ENCODE results near the gene PARP12.

PARP12 gene

DNA sequence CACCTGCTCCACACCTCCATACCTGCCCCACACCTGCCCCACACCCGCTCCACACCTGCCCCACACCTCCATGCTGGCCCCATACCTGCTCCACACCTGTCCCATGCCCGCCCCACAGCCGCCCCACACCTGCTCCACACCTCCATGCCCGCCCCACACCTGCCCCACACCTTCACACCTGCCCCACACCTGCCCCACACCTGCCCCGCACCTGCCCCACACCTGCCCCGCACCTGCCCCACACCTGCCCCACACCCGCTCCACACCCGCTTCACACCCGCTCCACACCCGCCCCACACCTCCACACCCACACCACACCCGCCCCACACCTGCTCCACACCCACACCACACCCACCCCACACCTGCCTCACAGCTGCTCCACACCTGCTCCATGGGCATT lies 53.0 kb downstream of the PARP12 start:
- Histone ChIP-seq H3K79me2 (ENCODE audit: insufficient read depth, low read length) (no peaks in the 10 kb centered on the region), H2AFZ (ENCODE audit: low read length) (no peak overlapping the region), H3K27me3 (ENCODE audit: insufficient read depth, low read length) (no peaks in the 10 kb centered on the region; the same call in 1 of the 2 replicates), H3K27ac (ENCODE audit: low read depth, low read length, poor library complexity, severe bottlenecking) (no peak overlapping the region), H3K9me3 (ENCODE audit: low read length) (no peaks in the 10 kb centered on the region), H3K4me2 (ENCODE audit: low read length) (no peak overlapping the region), H3K4me3 (ENCODE audit: low read depth, low read length, poor library complexity, severe bottlenecking) (no peak overlapping the region), H3K36me3 (ENCODE audit: insufficient read depth, low read length) (no peaks in the 10 kb centered on the region), H4K20me1 (ENCODE audit: insufficient read depth, low read length) (no peaks in the 10 kb centered on the region), H3K9me2 (ENCODE audit: low read depth, low read length) (no peaks in the 10 kb centered on the region), H3K9ac (ENCODE audit: low read length) (no peak overlapping the region), H3F3A (ENCODE audit: insufficient read depth, low read length) (no peaks in the 10 kb centered on the region), H3K4me1 (ENCODE audit: insufficient read depth, low read length, severe bottlenecking) (no peaks in the 10 kb centered on the region)
- TF ChIP-seq, protein P1, sequence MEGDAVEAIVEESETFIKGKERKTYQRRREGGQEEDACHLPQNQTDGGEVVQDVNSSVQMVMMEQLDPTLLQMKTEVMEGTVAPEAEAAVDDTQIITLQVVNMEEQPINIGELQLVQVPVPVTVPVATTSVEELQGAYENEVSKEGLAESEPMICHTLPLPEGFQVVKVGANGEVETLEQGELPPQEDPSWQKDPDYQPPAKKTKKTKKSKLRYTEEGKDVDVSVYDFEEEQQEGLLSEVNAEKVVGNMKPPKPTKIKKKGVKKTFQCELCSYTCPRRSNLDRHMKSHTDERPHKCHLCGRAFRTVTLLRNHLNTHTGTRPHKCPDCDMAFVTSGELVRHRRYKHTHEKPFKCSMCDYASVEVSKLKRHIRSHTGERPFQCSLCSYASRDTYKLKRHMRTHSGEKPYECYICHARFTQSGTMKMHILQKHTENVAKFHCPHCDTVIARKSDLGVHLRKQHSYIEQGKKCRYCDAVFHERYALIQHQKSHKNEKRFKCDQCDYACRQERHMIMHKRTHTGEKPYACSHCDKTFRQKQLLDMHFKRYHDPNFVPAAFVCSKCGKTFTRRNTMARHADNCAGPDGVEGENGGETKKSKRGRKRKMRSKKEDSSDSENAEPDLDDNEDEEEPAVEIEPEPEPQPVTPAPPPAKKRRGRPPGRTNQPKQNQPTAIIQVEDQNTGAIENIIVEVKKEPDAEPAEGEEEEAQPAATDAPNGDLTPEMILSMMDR (IDR thresholded peaks at IDR 0.05; ENCODE audit: low read length), result no peak
- no peak for TF ChIP-seq EZH2 (IDR thresholded peaks at IDR 0.05; ENCODE audit: borderline replicate concordance, low read length)

DNA sequence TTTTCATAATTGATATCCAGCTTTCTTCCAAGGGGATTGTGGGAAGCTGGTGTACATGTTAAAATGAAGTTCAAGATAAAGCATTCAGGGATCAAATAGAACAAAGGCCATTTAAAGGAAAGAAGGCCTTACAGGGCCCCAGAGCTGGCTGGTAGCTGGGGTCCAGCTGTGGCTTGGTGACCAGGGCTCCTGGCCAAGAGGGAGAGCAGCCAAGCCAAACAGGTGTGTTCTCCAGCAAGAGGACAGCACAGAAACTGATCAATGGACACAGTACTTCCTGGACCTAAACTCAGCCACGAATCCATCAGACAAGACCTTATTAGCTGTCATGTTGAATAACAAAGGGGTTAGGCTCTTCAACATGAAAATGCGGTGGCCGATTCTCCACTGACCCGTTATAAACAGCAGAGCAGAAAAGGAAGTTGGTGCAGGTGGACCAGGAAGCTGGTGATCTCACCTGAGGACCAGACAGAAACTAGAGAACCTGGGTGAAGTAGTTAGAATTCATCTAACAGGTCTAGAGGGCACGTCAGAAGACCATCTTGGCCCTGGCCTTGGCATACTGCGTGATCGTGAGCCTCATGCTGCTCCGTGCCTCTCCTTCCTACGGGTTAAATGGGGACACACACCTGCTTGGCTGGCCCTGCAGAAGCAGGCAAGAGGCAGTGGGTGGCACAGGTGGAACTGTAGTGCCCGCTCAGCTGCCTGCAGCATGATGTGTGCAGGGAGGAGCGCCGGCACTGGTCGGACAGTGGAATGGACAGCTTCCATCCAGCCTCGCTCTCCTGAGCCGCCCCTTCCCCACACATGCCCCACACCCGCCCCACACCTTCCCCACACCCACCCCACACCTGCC lies 53.8 kb downstream of the PARP12 start:
- Histone ChIP-seq H3K27ac (ENCODE audit: low read depth, low read length, poor library complexity, severe bottlenecking) (no peak overlapping the region), H2AFZ (ENCODE audit: low read length) (no peak overlapping the region), H3K9ac (ENCODE audit: low read length) (no peak overlapping the region), H3K9me3 (ENCODE audit: low read length) (no peaks in the 10 kb centered on the region), H3K4me1 (ENCODE audit: insufficient read depth, low read length, severe bottlenecking) (no peaks in the 10 kb centered on the region), H3K9me2 (ENCODE audit: low read depth, low read length) (no peaks in the 10 kb centered on the region), H3K79me2 (ENCODE audit: insufficient read depth, low read length) (no peaks in the 10 kb centered on the region), H4K20me1 (ENCODE audit: insufficient read depth, low read length) (no peaks in the 10 kb centered on the region), H3K36me3 (ENCODE audit: insufficient read depth, low read length) (no peaks in the 10 kb centered on the region), H3K4me3 (ENCODE audit: low read depth, low read length, poor library complexity, severe bottlenecking) (no peak overlapping the region), H3F3A (ENCODE audit: insufficient read depth, low read length) (no peaks in the 10 kb centered on the region), H3K27me3 (ENCODE audit: insufficient read depth, low read length) (no peaks in the 10 kb centered on the region; the same call in 1 of the 2 replicates), H3K4me2 (ENCODE audit: low read length) (no peak overlapping the region)
- TF ChIP-seq EZH2 (IDR thresholded peaks at IDR 0.05; ENCODE audit: borderline replicate concordance, low read length), result no peak
- TF ChIP-seq, protein P1 (IDR thresholded peaks at IDR 0.05; ENCODE audit: low read length), result no peak

DNA sequence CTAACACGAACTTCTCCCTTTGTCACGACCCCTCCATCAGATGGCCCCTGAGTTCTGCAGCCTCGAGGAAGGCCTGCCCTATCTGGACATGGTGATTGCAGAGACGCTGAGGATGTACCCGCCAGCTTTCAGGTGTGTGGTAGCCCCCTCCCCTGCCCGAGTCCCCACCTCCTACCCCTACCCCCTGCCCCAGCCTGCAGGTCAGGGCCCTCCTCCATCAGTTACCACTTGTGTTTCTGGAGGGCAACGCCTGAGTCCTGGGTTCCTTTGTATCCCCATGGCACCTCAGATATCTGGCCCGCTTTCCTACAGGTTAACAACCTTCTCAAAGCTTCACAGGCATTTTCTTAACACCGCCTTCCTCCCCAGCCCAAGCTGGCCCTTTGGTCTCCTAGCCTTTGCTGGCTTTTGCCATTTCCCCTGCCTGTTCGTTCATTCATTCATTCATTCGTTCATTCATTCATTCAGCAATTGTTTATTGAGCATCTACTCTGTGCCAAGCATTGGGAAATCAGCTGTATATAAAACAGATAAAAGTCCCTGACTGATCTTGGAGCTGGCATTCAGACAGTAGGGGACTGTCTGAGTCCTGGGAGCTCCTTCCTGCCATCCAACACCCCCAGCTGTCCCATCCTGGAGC lies 55.6 kb downstream of the PARP12 start:
- no peak overlapping the region for H3K27ac ChIP-seq (ENCODE audit: low read depth, low read length, poor library complexity, severe bottlenecking)
- H3K4me1 ChIP-seq (ENCODE audit: insufficient read depth, low read length, severe bottlenecking), result no peaks in the 10 kb centered on the region
- H3K9ac ChIP-seq (ENCODE audit: low read length), result no peak overlapping the region
- H3K9me3 ChIP-seq (ENCODE audit: low read length), result no peaks in the 10 kb centered on the region
- no peak overlapping the region for H3K4me2 ChIP-seq (ENCODE audit: low read length)
- H3K9me2 ChIP-seq (ENCODE audit: low read depth, low read length), result no peaks in the 10 kb centered on the region
- no peaks in the 10 kb centered on the region for H4K20me1 ChIP-seq (ENCODE audit: insufficient read depth, low read length)
- no peaks in the 10 kb centered on the region; the same call in 1 of the 2 replicates for H3K27me3 ChIP-seq (ENCODE audit: insufficient read depth, low read length)
- no peaks in the 10 kb centered on the region for H3F3A ChIP-seq (ENCODE audit: insufficient read depth, low read length)
- no peak overlapping the region for H2AFZ ChIP-seq (ENCODE audit: low read length)
- H3K4me3 ChIP-seq (ENCODE audit: low read depth, low read length, poor library complexity, severe bottlenecking), result no peak overlapping the region
- H3K79me2 ChIP-seq (ENCODE audit: insufficient read depth, low read length), result no peaks in the 10 kb centered on the region
- no peak for TF ChIP-seq EZH2 (IDR thresholded peaks at IDR 0.05; ENCODE audit: borderline replicate concordance, low read length)
- H3K36me3 ChIP-seq (ENCODE audit: insufficient read depth, low read length), result no peaks in the 10 kb centered on the region
